Stimulated activated CD8-positive, alpha-beta memory T cell treated with anti-CD3 and anti-CD28 coated beads, Interleukin-7, amount 100 ng/mL, for 48 hours (primary cell): ENCODE data around the gene MECR.

Experiments used
- DNase-seq, 2 donors: peaks; one replicate each; pipeline ENCODE4 v3.0.0-alpha.2; 2020; ENCODE audit warnings: low read depth in 1 of 2; ENCODE audit errors: extremely low read depth in 1 of 2

Gene MECR, protein sequence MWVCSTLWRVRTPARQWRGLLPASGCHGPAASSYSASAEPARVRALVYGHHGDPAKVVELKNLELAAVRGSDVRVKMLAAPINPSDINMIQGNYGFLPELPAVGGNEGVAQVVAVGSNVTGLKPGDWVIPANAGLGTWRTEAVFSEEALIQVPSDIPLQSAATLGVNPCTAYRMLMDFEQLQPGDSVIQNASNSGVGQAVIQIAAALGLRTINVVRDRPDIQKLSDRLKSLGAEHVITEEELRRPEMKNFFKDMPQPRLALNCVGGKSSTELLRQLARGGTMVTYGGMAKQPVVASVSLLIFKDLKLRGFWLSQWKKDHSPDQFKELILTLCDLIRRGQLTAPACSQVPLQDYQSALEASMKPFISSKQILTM

DNA sequence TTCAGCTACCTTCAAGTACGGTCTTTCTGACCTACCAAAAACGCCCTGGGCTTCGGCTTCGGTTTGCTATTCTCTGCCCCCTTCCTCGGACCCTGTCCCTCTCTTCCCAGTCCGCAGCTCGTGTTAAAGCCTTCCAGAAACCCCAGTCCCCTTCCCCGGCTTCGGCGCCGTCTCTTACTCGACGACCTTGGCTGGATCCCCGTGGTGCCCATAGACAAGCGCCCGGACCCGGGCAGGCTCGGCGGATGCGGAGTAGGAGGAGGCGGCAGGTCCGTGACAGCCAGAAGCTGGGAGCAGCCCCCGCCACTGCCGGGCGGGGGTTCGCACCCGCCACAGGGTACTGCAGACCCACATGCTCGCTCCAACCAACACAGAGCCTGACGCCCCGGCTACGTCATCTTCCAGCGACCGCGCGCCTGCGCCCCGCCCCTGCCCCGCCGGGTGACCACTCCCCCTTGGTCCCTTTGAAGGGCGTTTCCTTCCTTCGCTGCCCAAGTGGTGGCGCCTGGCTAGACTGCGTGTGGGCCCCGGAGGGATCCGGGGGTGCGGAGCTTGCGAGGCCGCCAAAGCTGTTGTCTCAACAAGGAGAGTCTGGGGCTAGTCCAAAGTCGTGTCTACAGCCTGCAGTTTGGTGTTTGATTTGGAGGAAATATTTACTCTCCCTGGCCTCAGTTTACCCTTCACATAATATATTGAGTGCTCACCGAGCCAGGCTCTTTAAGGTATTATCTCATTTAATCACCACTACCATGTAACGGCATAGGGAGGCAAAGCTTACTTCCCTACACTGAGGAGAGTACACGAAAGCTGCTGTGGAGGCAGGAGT is at the start of gene MECR:
TSS of gene MECR (minus strand) at position 382 of the 826 bp plus-strand sequence. CDS start at position 354, 28 bp downstream.
- DNase-seq = peak; percentile 90 to 95

DNA sequence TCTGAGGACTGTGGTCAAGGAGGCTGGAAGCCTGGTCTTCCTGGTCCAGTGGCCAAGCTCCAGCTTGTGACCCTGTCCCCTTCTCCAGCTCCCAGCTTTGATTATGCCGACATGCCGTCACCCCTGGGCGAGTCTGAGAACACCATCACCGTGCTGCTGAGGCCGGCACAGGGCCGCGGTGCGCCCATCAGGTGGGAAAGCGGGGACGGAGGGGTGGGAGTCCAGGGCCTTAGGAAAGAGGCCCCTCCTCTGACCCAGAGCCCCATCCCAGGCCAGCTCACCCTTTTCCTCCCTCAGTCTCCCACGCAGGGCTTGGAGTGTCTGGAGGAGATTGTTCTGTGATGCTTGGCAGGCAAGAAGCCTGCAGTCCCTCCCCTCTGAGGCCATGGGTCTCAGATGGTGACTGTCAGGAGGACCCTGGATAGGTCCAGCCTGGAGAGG is 49.2 kb upstream of the MECR start:
- no peak for DNase-seq

DNA sequence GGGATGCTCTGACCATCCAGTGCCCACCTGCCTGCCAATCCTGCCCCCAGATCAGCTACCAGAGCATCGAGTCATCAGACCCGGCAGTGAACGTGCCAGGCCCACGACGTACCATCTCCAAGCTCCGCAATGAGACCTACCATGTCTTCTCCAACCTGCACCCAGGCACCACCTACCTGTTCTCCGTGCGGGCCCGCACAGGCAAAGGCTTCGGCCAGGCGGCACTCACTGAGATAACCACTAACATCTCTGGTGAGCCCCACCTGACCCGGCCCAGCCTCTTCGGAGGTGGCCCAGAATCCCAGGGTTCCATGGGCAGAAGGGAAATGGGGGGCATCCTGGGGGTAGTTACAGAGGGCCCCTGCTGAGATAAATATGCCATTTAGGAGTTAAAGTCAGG is 48.7 kb upstream of the MECR start:
- no peak for DNase-seq

DNA sequence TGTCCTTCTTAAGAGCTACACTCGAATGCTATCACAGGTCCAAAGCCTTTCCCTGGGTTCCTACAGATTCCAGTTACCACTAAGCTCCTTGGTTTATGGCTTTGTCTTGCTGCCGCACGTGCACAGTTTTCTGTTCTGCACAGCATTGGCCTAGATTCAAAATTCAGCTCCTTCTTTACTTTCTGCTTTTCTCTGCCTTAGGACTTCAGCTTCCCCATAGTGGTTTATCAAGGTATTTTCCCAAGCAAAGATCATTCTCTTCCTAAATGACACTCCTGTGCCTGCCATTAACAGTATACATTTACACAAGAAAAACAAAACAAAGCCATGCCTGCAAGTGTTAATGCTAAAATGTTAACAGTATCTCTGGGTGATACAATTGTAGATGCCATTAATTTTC is 47.4 kb upstream of the MECR start:
- DNase-seq = no peak

DNA sequence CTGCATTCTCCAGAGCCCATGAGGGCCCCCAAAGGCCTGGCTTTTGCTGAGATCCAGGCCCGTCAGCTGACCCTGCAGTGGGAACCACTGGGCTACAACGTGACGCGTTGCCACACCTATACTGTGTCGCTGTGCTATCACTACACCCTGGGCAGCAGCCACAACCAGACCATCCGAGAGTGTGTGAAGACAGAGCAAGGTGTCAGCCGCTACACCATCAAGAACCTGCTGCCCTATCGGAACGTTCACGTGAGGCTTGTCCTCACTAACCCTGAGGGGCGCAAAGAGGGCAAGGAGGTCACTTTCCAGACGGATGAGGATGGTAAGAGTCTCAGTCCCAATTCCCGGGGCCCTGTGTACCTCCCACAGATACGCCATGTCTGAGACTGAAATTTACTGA is 44.7 kb upstream of the MECR start:
- DNase-seq = no peak

DNA sequence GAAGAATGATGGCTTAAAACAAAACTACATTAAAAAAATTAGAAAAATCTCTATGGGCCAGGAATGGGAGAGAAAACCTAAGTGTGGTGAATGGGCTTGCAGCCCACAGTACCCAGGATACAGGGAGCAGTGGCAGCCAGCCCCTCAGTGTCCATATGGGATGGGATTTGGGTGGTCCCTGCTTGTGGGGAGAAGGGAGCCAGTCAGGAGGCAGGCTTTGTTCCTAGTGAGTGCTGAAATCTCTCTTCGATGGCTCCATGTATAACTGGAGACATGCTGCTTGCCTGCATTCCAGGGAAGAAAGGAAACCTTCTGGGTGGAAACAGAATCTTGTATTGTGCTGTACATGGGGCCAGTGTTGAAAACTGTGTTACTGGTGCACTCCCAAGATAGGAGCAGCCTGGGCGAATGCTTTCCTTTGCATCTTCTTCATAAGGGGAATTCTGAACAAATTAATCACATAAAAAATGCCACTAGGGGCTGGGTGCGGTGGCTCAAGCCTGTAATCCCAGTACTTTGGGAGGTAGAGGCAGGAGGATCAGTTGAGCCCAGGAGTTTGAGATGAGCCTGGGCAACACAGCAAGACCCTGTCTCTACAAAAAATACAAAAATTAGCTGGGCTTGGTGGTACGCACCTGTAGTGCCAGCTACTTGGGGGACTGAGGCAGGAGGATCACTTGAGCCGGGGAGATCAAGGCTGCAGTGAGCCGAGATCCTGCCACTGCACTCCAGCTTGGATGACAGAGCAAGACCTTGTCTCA is 41.6 kb upstream of the MECR start:
- no peak for DNase-seq

DNA sequence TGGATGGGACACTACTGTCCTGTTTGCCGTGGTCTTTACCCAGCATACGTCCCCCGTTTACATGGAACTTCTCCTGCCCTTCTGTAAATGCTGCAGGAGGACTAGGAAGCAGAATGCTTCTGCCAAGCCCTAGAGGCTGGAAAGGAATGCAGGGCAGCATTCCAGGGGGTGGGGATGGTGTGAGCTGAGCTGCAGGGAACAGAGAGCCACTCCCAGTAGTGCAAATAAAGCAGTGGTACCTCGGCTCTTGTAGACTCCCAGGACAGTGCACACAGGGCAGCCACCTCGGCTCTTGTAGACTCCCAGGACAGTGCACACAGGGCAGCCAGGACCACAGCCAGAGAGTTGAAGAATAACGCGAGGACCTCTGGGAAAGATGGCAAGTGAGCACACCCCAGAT is 41.0 kb upstream of the MECR start:
- DNase-seq = no peak

DNA sequence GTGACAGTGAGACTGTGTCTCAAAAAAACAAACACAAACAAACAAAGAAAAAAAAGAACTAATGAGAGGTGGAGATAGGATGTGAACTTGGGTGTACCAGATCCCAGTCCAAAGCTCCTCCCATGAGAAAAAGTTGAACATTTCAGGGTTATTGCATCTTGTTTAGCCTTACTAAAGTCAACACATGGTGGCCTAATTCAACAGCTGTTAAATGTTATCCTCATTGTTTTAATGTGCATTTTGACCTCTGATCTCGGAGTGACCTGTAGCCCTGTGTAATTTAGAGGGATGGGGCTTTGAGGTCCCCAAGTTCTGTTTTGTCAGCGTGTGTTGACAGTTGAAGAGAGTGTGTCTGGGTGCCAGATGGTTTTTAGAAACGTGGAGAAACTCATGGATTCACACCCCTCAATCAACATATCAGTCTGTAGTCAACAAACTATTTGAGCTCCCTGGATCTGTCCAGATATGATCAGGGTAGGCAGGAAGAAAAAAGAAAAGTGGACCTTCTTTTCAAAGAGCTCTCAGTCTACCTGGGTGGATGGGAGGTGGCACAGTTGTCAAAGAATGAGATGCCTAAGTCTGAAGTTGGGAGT is 40.3 kb upstream of the MECR start:
- DNase-seq = no peak

DNA sequence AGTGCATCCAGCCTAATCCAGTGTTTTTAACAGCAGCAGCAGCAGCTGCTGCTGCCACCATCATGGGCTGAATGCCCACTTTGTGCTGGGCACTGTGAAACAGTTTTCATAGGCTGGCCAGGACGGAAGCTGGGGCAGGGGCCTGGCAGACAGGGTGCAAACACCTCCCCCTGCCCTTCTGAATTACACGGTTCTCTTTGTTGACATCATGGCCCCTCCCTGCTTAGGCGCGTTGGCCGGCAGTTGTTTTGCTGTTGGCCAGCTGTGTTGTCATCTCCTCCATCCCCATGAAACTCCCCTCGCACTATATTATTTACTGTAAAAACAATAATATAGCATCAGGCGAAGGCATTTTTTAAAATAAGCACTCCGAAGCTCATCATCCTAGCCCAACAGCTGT is 38.6 kb upstream of the MECR start:
- DNase-seq = no peak

DNA sequence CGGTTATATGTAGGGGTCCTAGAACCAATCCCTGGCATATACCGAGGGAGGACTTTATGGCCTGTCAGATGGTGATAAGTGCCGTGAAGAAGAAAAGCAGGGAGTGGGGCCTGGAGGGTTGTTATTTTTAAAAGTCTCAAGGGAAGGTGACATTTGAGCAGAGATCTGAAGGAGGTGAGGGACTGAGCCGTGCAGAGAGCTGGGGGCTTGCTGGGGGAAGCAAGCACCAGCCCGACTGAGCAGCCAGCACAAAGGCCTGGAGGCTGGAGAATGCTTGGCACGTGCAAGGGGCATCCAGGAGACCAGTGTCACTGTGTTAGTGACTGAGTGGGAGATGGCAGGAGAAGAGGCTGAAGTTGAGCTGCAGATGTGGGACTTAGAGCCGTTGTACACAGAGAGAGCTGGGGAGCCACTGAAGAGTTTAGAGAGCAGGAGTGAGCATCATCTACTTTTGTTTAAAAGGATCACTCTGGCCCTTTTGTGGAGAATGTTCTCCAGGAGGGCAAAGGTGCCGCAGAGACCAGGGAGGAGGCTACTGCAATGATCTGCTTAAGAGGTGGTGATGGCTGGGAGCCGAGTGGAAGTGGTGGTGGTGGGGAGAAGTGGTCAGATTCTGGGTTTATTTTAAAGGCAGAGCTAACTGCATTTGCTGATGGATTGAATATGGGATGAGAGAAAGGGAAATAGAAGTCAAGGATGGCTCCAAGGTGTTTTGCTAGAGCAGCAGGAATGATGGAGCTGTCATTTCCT is 36.8 kb upstream of the MECR start:
- DNase-seq = no peak

DNA sequence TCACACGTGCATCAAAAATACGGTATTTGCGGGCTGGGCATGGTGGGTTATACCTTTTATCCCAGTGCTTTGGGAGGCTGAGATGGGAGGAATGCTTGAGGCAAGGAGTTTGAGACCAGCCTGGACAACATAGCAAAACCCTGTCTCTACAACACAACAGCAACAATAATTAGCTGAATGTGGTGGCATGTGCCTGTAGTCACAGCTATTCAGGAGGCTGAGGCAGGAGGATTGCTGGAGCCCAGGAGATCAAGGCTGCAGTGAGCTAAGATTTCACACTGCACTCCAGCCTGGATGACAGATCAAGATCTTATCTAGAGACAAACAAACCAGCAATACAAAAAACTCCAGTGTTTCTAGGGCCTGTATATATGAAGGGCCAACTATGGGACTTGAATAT is 36.2 kb upstream of the MECR start:
- DNase-seq = no peak

DNA sequence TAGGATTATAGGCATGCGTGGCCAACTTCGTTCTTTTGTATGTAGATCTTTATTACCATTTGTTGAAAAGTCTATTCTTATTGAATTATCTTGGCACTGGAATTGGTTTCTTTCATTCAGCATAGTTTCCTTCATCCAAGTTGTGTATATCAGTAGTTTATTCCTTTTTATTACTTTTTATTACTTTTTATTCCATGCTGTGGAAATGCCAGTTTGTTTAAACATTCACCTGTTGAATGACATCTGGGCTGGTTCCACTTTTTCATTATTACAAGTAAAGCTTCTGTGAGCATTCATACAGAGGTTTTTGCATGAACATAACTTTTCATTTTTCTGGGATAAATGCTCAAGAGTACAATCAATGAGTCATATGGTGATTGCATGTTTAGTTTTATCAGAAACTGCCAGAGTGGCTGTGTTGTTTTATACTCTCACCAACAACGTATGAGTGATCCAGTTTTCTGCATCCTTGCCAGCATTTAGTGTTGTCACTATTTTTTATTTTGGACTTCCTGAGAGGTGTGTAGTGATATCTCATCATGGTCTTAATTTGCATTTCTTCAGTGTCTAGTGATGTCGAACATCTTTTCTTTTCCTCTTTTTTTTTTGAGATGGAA is 34.1 kb upstream of the MECR start:
- no peak for DNase-seq

DNA sequence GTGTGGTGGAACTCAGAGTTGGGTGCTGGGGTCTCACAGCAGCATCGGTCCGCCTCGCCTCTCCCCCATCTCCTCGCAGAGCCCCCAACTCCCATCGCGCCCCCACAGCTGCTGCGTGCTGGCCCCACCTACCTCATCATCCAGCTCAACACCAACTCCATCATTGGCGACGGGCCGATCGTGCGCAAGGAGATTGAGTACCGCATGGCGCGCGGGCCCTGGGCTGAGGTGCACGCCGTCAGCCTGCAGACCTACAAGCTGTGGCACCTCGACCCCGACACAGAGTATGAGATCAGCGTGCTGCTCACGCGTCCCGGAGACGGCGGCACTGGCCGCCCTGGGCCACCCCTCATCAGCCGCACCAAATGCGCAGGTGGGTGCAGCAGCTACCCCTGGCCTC is 29.8 kb upstream of the MECR start:
- no peak for DNase-seq

DNA sequence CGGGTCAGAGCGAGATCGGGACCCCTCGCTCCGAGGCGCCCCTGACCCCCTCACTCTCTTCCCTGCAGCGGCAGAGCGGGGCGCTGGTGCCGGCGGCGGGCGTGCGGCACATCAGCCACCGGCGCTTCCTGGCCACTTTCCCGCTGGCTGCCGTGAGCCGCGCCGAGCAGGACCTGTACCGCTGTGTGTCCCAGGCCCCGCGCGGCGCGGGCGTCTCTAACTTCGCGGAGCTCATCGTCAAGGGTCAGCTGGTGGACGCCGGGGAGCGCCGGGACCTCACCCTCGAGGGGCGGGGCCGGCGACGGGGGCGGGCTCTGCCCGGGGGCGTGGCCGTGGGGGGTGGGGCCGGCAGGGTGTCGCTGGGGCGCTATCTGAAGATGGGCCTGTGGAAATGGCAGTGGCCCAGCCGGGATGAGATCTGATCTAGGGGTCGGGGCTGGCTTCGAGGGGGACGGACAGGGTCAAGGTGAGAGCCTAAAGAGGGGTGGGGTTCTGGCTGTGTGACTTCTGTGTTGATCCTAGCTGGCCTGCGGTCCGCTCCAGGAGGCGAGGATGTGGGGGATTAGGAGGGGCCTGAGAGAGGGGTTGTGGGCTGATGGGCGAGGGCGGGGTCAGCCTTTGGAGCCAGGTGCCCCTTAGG is 29.2 kb upstream of the MECR start:
- DNase-seq = peak in 1 of 2 donors; percentile 12

DNA sequence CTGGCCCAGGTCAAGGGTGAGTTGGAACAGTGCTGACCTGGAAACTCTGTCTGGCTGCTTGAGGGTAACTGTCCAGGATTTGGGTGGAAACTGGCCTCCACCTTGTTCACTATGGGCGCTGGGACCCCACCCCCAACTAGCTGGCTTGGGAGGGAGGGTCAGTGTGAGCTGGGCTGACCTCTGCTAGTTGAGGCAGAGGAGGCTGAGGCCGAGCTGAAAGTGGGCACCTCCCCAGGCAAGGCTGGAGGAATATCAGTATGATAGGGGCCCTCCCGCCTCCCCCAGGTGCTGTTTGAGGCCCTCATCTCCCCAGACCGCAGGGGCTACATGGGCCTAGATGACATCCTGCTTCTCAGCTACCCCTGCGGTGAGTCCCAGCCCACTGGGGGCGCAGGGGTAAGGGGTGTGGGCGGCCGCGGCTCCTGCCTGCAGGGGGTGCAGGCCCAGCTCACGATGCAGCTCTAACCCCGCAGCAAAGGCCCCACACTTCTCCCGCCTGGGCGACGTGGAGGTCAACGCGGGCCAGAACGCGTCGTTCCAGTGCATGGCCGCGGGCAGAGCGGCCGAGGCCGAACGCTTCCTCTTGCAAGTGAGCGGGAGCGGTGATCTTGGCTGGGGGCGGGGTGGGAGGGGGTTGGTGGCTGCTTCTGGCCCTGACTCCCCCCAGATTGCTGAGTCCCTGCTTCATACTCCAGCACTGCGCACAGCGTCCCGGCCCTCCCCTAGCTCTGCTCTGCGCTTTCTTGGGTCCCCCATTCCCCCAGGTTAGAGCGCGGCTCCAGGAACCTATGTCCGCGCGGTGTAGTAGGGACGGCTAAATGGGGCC is 28.5 kb upstream of the MECR start:
- no peak for DNase-seq

DNA sequence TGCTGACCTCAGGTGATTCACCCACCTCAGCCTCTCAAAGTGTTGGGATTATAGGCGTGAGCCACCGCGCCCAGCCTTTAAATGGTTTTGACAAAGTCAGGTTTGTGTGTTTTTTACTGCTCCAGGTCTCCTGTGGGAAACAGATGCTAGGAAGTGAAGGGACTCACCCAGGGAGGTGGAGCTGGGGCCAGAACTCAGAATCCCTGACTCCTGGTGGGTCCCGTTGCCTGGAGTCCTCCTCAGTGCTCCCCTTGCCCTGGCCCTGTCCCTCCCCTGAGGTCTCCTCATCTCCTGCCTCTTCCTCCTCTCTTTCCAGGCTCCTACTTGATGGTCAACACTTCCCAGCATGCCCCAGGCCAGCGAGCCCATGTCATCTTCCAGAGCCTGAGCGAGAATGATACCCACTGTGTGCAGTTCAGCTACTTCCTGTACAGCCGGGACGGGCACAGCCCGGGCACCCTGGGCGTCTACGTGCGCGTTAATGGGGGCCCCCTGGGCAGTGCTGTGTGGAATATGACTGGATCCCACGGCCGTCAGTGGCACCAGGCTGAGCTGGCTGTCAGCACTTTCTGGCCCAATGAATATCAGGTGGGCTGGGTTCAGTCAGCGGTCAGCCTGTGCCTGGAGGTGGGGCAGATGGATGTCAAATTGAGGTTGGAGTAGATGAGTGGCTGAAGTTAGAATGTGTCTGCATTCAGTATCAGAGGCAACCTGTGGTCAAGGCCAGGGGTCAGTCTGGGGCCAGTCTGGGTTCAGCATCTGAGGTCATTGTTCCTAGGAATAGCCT is 27.6 kb upstream of the MECR start:
- DNase-seq = no peak

DNA sequence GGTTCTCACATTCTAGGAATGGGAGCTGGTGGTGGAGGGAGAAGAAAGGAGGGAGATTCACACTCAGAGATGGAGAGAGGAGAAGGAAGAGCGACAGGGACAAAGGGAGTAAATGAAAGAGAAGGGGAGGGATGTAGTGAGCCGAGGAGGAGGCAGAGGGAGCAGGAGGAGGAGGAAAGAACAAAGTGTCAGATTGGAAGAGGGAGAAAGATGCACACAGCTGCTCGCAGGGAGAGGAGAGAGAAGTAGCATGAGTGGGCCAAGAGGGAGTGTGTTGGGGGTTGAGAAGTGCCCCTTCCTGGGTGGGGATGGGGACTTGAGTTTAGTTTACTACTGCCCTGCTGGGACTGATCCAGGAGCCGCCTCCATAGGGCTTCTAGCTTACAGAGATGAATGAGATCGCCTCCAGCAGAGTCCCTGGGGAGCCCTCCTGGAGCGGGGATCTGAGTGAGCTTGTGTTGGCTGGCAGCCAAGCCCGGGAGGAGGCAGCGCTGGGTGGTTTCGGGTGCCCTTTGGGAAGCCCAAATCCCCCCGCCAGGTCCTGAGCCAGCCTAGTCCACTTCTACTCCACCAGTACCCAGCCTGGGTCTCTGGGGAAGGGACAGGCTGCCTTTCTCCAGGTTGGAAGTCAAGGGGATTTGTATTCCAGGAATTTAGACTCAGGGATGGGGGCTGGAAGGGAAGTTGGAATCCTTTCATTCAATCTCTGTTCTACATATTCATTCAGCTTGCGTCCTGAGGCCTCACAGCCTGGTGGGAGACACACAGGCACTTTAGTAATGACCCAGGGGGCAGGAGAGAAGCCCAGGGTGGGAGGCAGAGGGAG is 26.5 kb upstream of the MECR start:
- DNase-seq = no peak
